IPS DF 4.7 (cell line): ENCODE results near the gene ARL4C.
"Not testable (repeated sequence)": the region's sequence is repeated elsewhere in the genome, so short reads cannot be mapped to it uniquely, and the experiment has no call there.

ENCODE experiments used
- DNase-seq: peaks from one replicate; pipeline ENCODE4 v3.0.0-alpha.2; 2013; ENCODE audit warnings: low spot score; ENCODE audit errors: extremely low read depth

The ARL4C gene

GRCh38 chr2:234476766-234477165, 20.1 kb downstream of the ARL4C start:
- no peak for DNase-seq

GRCh38 chr2:234474654-234475053, 22.2 kb downstream of the ARL4C start:
- DNase-seq, result no peak

GRCh38 chr2:234472155-234472554, 24.7 kb downstream of the ARL4C start:
- no peak for DNase-seq

DNA sequence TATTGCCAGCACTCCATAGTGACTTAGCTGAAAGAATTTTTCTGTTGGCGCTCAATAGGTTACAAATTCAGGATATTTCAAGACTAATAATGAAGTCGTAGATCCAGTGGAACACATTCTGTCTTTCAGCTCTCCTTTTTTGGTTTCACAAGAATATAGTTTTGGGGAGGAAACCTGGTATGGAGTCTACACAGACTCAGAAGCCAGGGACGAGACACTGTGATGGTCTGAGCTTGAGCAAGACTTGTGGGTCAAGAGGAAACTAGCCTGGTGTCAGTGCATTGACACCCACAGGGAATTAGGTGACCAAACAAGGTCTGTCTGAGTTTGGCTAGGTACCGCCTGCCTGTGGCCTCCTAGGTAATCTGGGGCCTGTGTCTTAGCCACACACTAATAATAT, 26.9 kb downstream of the ARL4C start:
- DNase-seq, result no peak

DNA sequence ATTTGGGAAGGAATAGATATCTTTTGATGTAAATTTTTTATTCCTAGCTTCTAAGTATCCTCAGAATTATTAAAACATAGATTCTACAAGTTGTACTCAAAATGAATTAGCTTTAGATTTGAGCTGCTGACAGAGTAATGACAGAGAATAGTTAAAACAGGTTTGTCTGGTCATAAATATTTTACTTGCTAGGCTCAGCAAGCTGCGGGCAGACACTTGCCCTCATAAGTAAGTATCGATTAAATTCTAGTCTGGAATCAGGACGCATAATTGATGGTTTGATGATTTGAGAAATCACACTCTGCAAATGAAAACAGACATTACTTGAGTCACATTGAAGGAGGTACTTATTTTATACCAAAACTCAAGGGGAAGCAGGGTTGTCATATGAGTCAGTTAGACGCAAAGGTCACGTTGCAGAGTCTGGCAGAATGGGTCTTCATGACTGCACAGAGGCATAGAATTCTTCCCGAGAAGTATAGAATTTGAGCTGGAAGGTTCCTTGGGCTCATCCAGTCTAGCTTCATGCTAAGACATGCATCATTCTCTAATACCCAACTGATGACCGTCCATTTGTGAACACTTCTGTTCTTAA, 27.5 kb downstream of the ARL4C start:
- DNase-seq, result no peak

DNA sequence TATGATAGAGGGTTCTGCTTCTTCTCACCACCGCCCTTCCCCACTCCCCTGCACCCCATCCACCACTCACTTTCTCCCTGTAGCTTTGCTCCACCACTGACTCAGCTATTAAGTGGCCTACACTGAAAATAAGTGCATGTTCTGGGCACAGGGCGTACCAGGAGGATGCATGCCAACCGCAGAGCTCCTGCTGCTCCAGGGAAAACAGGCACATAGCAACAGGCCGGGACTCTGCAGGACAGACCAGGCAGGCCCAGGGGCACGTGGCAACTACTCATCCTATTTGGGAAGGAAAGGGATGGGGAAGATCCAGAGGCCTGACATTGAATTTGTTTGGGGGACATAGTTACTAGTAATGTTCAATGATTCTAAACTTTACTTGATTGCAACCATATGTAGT, 28.4 kb downstream of the ARL4C start:
- DNase-seq, result no peak

GRCh38 chr2:234467289-234467688, 29.6 kb downstream of the ARL4C start:
- DNase-seq, result no peak

DNA sequence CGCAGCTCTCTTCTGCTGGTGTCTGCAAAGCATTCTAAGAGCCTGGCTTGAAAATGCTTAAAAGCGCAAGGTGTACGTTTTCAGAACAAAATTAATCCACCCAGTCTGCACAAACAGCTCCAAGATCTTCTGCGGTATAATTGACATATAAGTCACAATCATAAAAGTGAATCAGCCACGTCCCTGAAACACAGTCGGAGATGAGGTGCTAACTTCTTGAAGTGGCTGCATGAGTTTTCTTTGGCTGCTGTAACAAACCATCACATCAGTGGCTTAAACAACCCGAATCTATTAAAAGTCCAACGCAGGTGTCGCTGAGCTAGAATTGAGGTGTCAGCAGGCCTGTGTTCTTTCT, 32.6 kb downstream of the ARL4C start:
- DNase-seq, result no peak

- DNase-seq, result no peak
Observed at GRCh38 chr2:234463626-234464290, 33.1 kb downstream of the ARL4C start.

GRCh38 chr2:234462218-234462992, 34.5 kb downstream of the ARL4C start:
- no peak for DNase-seq

- no peak for DNase-seq
Observed at GRCh38 chr2:234459401-234460009, 37.4 kb downstream of the ARL4C start.

DNA sequence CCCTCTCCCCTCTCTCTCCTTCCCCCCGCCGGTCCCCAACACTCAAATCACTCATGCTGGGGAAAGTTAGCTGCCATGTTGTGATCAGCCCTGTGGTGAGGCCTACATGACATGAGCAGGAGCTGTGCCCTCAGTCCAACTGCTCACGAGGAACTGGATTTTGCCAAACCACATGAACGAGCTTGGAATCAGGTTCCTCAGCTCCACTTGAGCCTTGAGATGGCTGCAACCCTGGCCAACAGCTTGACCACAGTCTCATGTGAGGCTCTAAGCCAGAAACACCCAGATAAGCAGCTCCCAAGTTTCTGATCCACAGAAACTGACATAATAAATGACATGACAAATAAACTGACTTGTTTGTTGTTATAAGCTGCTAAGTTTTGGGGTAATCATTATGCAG, 38.4 kb downstream of the ARL4C start:
- DNase-seq, result no peak

GRCh38 chr2:234457421-234457820, 39.5 kb downstream of the ARL4C start:
- no peak for DNase-seq

DNA sequence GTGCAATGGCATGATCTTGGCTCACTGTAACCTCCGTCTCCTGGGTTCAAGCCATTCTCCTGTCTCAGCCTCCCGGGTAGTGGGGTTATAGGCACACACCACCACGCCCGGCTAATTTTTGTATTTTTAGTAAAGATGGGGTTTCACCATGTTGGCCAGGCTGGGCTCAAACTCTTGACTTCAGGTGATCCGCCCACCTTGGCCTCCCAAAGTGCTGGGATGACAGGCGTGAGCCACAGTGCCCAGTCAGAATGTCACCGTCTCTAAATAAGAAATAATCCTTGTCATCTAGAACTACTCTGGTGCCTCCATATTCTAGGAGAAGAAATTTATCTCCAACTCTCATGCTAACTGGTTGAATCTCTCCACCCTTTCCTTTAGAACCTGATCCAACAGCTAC, 41.6 kb downstream of the ARL4C start:
- DNase-seq, result not testable (repeated sequence)

DNA sequence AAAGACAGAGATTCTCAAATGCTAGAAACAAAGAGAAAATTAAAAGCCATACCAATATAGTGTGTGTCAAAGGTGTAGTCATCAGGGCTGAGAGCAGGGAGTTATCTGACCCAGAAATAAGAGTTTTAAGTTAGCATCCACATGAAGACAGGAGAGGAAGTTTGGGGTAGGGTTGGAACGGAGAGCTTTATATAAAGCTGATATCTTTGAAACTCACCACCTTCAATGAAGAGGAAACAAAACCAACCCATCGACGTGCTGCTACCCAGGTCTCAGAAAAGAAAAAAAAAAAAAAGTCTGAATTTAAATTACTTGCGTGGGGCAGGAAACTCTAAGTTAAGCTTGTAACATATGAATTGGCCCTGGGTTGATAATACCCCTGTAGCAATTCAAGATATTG, 42.4 kb downstream of the ARL4C start:
- no peak for DNase-seq

DNA sequence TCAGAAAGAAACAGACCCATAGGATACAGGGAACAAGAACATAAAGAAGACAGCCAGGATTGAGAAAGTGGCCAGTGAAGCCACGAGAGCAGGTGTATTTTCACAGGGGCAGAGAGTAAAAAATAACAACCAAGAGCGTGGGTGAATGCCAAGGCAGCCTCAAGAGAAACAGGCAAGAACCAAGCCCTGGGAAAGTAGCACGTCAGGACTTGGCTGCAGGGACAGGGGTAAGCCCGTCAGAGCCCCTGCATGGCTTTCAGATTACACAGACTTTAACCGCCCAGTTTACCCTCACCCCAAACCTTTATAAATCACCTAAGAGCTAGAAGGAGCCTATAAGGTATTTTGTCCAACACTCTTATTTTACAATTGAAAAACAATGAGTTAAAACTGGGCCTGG, 43.7 kb downstream of the ARL4C start:
- DNase-seq, result no peak

DNA sequence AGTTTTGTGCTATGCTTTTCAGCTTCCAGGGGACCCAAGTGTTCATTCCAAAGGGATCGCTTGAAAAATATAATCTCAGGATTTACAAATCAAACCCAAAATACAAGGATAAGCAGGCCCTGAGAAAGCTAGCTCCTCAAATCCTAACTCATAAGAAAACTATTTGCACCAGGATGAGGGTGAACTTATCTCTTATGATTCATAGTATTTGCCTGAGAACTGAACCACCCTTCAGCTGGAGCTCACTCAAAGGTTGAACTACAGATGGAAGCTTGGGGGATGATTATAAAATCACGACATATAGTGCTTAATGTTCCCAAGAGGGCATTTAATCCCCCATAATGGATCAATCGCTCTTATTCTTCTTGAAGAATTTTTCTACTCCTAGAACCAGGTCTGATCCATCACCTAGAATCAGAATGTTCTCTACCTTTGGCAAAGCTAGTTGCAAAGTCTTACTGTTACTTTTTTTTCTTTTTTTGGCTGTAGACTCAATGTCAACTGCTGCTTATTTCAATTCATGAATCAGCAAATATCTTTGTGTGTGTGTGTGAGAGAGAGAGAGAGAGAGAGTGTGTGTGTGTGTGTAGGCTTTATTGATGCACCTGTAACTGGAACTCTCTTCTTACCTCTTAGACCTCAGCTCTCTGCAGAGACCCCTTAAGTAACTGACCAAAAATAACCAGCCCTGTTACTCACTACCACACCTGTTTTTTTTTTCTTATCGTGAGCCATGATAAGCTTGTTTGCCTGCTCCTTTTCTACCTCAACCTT, 44.8 kb downstream of the ARL4C start:
- no peak for DNase-seq

- no peak for DNase-seq
Observed at GRCh38 chr2:234451242-234451641, 45.6 kb downstream of the ARL4C start.

- no peak for DNase-seq
Observed at GRCh38 chr2:234450431-234451124, 46.3 kb downstream of the ARL4C start.

- no peak for DNase-seq
Observed at GRCh38 chr2:234448506-234449184, 48.2 kb downstream of the ARL4C start.
